Cardiac muscle cell (in vitro differentiated cells and primary cell): ENCODE data around the gene CD300H. TPM values are rescaled to one million over a fixed set of nuclear protein-coding genes. Genes with fewer than 3 reads are reported as not detected.

ENCODE experiments used
- DNase-seq, 2 donors: peaks; one replicate each; pipeline versions ENCODE4 v3.0.0 to v3.0.0-alpha.2; 2010 to 2017; ENCODE audit warnings: low read depth in 1 of 2, low spot score in 1 of 2
- H3K27ac ChIP-seq: fragments of 200-600 bp; sonication (generic); 2 replicates; pipeline ENCODE4 v1.5.1; 2016
- H3K27me3 ChIP-seq: fragments of 200-600 bp; sonication (generic); 2 replicates; pipeline ENCODE4 v1.6.0; 2016; ENCODE audit warnings: control low read depth
- H3K36me3 ChIP-seq: fragments of 200-600 bp; sonication (generic); 2 replicates; pipeline ENCODE4 v1.5.1; 2016; ENCODE audit warnings: control low read depth
- H3K4me1 ChIP-seq: fragments of 200-600 bp; sonication (generic); 2 replicates; pipeline ENCODE4 v1.8.1; 2017; ENCODE audit warnings: low read depth, mild to moderate bottlenecking, mixed run types
- H3K4me3 ChIP-seq: fragments of 200-600 bp; sonication (generic); 2 replicates; pipeline ENCODE4 v1.5.1; 2016; ENCODE audit warnings: mild to moderate bottlenecking
- H3K9me3 ChIP-seq: fragments of 200-600 bp; sonication (generic); 2 replicates; pipeline ENCODE4 v1.5.1; 2017; ENCODE audit warnings: low read depth, mild to moderate bottlenecking, control low read depth
- polyA plus RNA-seq: library from polyadenylated mRNA; unstranded; fragments of >200 nt; fragmentation: Nextera tagmentation; extraction: Ambion mirVana; gene quantifications from 2 replicates; pipeline ENCODE4 v1.2.1, GENCODE V29; 2016
- total RNA-seq: library from RNA; depleted of rRNA; stranded (reverse); fragments of >200 nt; gene quantifications from 2 replicates; pipeline ENCODE4 v1.2.3, GENCODE V29; 2016
- TF ChIP-seq, protein P1 (sequence below): IDR thresholded peaks from 2 replicates; pipeline ENCODE4 v1.5.1; 2012; ENCODE audit warnings: low read depth, mild to moderate bottlenecking, low read length

The CD300H gene
- total and polyA plus RNA-seq, 2 experiments from 2014 or later: not detected

DNA sequence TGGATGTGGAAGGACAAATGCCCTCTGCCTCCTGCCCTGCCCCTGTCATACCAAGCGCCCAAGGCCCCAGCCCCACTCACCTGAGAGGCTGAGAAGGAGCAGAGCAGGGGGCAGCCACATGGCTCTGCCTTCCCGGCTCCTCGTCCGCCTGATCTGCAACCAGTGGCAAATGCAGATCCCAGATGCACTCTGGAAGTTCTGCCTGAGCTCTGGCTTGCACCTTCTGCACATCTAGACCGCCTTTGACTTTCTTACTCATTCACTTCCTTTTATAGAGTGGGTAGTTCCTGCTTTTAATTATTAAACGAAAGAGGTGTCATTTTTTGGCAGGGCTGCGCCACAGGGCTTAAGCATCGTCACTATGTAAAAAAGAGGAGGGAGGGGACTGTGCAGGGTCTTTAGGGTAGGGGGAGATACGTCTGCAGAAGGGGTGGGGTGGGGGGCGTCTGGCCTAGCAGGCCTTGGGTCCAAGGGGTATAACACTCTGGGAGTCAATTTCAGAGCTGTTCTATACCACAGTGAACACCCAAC is 36.0 kb downstream of the CD300H start, which contains the start of gene CD300LB:
Gene CD300LB, minus strand, starts transcription at position 245 of the 531 bp plus-strand sequence. Its CDS starts 125 bp downstream, at position 120.
- no peak within 1 kb of the TSS for H3K27ac ChIP-seq
- no peak within 1 kb of the TSS for H3K4me3 ChIP-seq
- no peaks in the 10 kb centered on the region for H3K4me1 ChIP-seq
- TF ChIP-seq, protein P1, sequence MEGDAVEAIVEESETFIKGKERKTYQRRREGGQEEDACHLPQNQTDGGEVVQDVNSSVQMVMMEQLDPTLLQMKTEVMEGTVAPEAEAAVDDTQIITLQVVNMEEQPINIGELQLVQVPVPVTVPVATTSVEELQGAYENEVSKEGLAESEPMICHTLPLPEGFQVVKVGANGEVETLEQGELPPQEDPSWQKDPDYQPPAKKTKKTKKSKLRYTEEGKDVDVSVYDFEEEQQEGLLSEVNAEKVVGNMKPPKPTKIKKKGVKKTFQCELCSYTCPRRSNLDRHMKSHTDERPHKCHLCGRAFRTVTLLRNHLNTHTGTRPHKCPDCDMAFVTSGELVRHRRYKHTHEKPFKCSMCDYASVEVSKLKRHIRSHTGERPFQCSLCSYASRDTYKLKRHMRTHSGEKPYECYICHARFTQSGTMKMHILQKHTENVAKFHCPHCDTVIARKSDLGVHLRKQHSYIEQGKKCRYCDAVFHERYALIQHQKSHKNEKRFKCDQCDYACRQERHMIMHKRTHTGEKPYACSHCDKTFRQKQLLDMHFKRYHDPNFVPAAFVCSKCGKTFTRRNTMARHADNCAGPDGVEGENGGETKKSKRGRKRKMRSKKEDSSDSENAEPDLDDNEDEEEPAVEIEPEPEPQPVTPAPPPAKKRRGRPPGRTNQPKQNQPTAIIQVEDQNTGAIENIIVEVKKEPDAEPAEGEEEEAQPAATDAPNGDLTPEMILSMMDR: no peak
- no peaks in the 10 kb centered on the region for H3K27me3 ChIP-seq
- H3K36me3 ChIP-seq: no peaks in the 10 kb centered on the region
- no peak for DNase-seq
- no peaks in the 10 kb centered on the region for H3K9me3 ChIP-seq

DNA sequence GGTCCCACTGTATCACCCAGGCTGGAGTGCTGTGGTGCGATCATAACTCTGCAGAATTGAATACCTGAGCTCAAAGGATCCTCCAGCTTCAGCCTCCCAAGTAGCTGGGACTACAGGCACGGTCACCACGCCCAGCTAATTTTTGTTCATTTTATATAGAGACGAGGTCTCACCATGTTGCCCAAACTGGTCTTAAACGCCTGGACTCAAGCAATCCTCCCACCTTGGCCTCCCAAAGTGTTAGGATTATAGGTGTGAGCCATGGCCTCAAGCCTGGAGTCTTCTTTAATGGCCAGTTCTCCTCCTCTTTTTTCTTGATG is 36.5 kb downstream of the CD300H start:
- DNase-seq: no peak
- no peak overlapping the region for H3K4me3 ChIP-seq

DNA sequence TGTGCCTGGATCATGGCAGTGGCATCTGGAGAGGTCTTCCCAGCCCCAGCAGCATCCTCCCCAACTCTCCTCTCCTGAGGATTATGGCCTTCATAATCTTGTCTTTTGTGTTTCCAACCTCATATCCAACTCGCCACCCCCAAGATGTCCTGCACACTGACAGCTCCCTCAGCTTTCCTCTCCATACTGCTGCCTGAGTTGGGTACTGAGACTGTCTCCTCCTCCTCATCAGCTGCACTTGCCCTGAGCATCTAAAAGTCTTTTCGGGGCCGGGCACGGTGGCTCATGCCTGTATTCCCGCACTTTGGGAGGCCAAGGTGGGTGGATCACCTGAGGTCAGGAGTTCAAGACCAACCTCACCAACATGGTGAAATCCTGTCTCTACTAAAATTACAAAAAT is 38.1 kb downstream of the CD300H start:
- no peaks in the 10 kb centered on the region for H3K36me3 ChIP-seq
- no peak overlapping the region for H3K4me3 ChIP-seq
- H3K9me3 ChIP-seq: no peaks in the 10 kb centered on the region
- peaks cover 9% of the 10 kb centered on the region for H3K27me3 ChIP-seq
- DNase-seq: no peak
- TF ChIP-seq, protein P1: no peak
- no peak overlapping the region for H3K27ac ChIP-seq
- H3K4me1 ChIP-seq: no peaks in the 10 kb centered on the region

More for the DNA sequence above, 36.5 kb downstream of the CD300H start:
- Histone ChIP-seq H3K9me3 (no peaks in the 10 kb centered on the region), H3K36me3 (no peaks in the 10 kb centered on the region), H3K27me3 (peaks cover 2% of the 10 kb centered on the region), H3K27ac (no peak overlapping the region), H3K4me1 (no peaks in the 10 kb centered on the region)
- TF ChIP-seq, protein P1: no peak

DNA sequence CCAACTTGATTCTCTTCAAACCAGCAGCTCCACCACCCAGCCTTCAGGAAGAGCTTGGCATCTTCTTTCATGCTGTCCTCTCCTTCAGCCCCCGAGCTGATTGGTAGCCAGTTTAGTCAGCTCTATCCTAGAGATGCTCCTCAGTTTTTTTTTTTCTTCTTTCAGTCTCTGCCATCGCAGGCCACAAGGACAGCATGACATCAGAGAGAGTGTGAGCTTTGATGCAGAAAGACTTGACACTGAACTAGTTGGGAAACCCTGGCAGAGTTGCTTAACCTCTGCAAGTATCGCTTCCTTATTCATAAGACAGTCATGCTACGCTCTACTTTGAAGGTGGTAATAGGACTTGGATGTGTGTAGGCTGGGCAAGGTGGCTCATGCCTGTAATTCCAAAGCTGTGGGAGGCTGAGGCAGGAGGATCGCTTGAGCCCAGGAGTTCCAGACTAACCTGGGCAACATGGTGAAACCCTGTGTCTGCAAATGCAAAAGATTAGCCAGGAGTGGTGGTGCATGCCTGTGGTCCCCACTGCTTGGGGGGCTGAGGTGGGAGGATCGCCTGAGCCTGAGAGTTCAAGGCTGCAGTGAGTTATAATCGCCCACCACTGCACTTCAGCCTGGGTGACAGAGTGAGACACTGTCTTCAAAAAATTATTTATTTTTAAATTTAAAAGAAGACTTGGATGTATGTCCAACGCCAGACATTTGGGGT is 38.7 kb downstream of the CD300H start:
- Histone ChIP-seq H3K4me3 (no peak overlapping the region), H3K9me3 (no peaks in the 10 kb centered on the region), H3K36me3 (no peaks in the 10 kb centered on the region), H3K27ac (no peak overlapping the region), H3K4me1 (no peaks in the 10 kb centered on the region), H3K27me3 (peaks cover 9% of the 10 kb centered on the region)
- TF ChIP-seq, protein P1: no peak
- DNase-seq: no peak

DNA sequence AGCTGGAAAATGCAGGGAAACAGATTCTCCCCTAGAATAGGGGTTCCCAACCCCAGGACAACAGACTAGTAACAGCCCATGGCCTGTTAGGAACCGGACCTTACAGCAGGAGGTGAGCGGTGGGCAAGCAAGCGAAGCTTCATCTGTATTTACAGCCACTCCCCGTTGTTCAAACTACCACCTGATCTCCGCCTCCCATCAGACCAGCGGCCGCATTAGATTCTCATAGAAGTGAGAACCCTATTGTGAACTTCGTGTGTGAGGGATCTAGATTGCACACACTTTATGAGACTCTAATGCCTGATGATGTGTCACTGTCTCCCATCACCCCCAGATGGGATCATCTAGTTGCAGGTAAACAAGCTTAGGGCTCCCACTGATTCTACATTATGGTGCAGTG is 39.6 kb downstream of the CD300H start:
- Histone ChIP-seq H3K27me3 (peaks cover 9% of the 10 kb centered on the region), H3K27ac (no peak overlapping the region), H3K4me1 (no peaks in the 10 kb centered on the region), H3K4me3 (no peak overlapping the region), H3K9me3 (no peaks in the 10 kb centered on the region), H3K36me3 (no peaks in the 10 kb centered on the region)
- no peak for DNase-seq
- TF ChIP-seq, protein P1: no peak
